ENCODE data around the gene IFNA16. TPM values are rescaled to one million over a fixed set of nuclear protein-coding genes. Genes with fewer than 3 reads are reported as not detected.
"Not testable (repeated sequence)": the region's sequence is repeated elsewhere in the genome, so short reads cannot be mapped to it uniquely, and the experiment has no call there.

IFNA16 gene
- total RNA-seq, 5 donors from 2014 or later (not counting 1 experiment from before 2014, with no cell fraction given): not detected

DNA sequence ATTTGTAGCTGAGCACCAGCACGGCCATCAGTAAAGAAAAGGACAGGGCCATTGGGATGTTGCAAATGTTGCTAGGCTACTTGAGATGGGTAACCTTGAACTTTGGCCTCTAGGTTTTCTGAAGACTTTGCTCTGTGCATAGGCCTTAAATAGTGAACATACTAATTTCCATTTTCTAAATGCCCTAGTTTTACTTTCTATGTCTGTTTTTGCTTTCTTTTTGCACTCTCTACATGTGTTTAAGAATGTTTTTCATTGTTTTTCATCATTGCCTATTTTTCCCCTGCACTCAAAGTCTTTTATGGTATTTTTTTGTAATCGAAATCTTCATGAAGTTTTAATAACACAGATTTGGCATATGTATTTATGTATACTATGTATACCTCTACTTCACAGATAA lies 11.0 kb upstream of the IFNA16 start, which contains the start of gene IFNA17:
Gene IFNA17 (minus strand): TSS at position 101 of the 400 bp plus-strand sequence. CDS start 49 bp downstream, at position 52.
- no peak within 1 kb of the TSS for H3K27ac ChIP-seq (ENCODE audit: low read length)
- H3K4me3 Mint-ChIP-seq: no peak within 1 kb of the TSS
- H3K9me3 Mint-ChIP-seq: no peaks in the 10 kb centered on the region
- no peaks in the 10 kb centered on the region for H3K27me3 ChIP-seq (replicated peaks in 1 of 2; ENCODE audit: control insufficient read depth in 2 of 2, extremely low read depth in 1 of 2, insufficient read depth in 2 of 2, low read length in 1 of 2)
- POLR2A ChIA-PET: no interaction called here
- DNase-seq (no peak), ATAC-seq (replicated peaks in 1 of 4) (no peak)
- no peaks in the 10 kb centered on the region for H3K4me1 ChIP-seq (ENCODE audit: control insufficient read depth in 1 of 2, extremely low read depth in 1 of 2, insufficient read depth in 2 of 2, low read length in 2 of 2)
- peaks cover 0 to 8% of the 10 kb centered on the region in 2 donors for H3K27me3 Mint-ChIP-seq
- WGBS (ENCODE audit: insufficient coverage): no CpG with 5 or more reads among the region's 2 CpGs
- CTCF ChIA-PET: interaction anchor here in 1 of 2 donors (0.7 kb wide), 1 partner anchor 98 kb away, joined by 4 read pairs; no protein-coding TSS in a partner anchor
- no peaks in the 10 kb centered on the region for H3K4me1 Mint-ChIP-seq
- H3K4me3 ChIP-seq (ENCODE audit: control insufficient read depth in 1 of 2, extremely low read depth in 1 of 2, low read length in 1 of 2): no peak within 1 kb of the TSS
- no peaks in the 10 kb centered on the region for H3K36me3 ChIP-seq (ENCODE audit: control insufficient read depth in 2 of 2, extremely low read depth in 1 of 2, insufficient read depth in 1 of 2, low read length in 1 of 2)
- no peaks in the 10 kb centered on the region for H3K36me3 Mint-ChIP-seq
- no peaks in the 10 kb centered on the region for H3K9me3 ChIP-seq
- no peak within 1 kb of the TSS for H3K27ac Mint-ChIP-seq

DNA sequence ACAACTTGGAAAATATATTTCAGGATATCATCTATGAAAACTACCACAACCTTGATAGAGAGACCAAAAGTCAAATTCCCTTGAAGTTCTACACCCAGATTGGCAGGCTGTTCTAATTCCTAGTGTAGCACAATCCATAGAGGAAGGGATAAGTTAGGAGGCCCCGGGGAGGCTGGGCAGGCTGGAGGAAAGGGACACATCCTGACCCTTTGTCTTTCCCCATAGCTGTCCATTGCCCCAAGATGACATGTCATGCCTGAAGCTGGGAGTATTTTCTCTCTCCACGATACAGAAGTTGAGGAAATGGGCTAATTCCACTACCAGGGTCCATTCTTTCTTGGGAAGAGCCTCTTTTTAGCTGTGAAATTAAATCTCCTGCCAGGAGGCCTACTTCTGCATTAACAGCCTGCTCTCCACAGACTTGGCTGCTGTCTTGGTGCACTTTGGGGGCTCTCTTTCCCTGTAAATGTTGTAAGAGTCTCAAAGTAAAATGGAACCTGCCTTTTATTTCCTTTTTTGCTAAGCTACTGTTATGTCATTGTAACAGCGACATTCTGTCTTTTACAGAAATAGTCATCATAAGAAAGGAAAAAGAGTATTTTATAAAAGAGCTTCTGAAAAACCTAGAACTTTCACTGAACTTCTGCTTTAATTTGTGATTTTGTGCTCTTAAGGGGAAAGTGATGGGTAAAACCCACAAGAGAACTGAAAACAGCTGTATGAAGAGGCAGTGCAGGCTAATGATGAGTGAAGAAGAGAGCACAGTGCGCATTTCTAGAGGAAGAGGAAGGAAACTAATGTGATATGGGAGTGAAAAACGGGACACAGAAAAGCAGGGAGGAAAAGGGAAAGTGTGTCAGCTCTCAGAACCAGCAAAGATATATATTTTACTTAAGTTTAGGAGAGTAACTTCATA lies 3.4 kb downstream of the IFNA16 start:
- POLR2A ChIA-PET; H3K27me3 ChIP-seq (replicated peaks in 1 of 2; ENCODE audit: control insufficient read depth in 2 of 2, extremely low read depth in 1 of 2, insufficient read depth in 2 of 2, low read length in 1 of 2); H3K9me3 ChIP-seq; H3K27ac Mint-ChIP-seq; H3K36me3 Mint-ChIP-seq; H3K27ac ChIP-seq (ENCODE audit: low read length); H3K36me3 ChIP-seq (ENCODE audit: control insufficient read depth in 2 of 2, extremely low read depth in 1 of 2, insufficient read depth in 1 of 2, low read length in 1 of 2); H3K9me3 Mint-ChIP-seq; H3K4me1 Mint-ChIP-seq; H3K4me1 ChIP-seq (ENCODE audit: control insufficient read depth in 1 of 2, extremely low read depth in 1 of 2, insufficient read depth in 2 of 2, low read length in 2 of 2); H3K4me3 ChIP-seq (ENCODE audit: control insufficient read depth in 1 of 2, extremely low read depth in 1 of 2, low read length in 1 of 2): not testable (repeated sequence)
- peak overlapping the region in 2 of 3 donors; percentile 6 to 23 for H3K4me3 Mint-ChIP-seq
- ATAC-seq (replicated peaks in 1 of 4): peak in 3 of 4 experiments; percentile 35 to 53 (median 41)
- DNase-seq: peak in 1 of 35 experiments; percentile 25
- WGBS (ENCODE audit: insufficient coverage): no CpG with 5 or more reads among the region's 5 CpGs
- CTCF ChIA-PET: interaction anchor here (0.6 to 0.7 kb wide), 2 partner anchors 32 to 229 kb away, joined by 3 to 4 read pairs; no protein-coding TSS in a partner anchor
- peaks cover 7 to 15% of the 10 kb centered on the region in 2 donors for H3K27me3 Mint-ChIP-seq

DNA sequence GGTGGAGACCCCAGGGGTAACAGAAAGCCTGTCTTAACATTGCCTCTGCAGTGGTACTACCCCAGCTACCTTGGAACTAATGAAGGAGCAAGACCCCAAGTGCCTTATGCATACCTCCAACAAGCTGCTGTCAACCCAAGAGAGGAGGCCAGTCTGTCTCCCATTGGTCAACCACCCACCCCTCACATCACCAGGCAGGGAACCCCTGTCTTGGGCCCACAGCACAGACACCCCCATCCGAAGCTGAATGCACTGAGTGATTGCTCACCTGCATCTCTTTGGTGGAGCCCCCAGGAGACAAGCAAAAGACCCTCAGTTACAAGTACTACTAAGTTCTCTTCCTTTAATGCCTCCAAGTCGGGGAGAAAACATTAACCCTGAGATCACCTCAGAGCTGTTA lies 5.0 kb downstream of the IFNA16 start:
- H3K27me3 ChIP-seq (replicated peaks in 1 of 2; ENCODE audit: control insufficient read depth in 2 of 2, extremely low read depth in 1 of 2, insufficient read depth in 2 of 2, low read length in 1 of 2); H3K9me3 ChIP-seq; ATAC-seq (replicated peaks in 1 of 4); H3K36me3 Mint-ChIP-seq; H3K36me3 ChIP-seq (ENCODE audit: control insufficient read depth in 2 of 2, extremely low read depth in 1 of 2, insufficient read depth in 1 of 2, low read length in 1 of 2); DNase-seq; H3K4me1 Mint-ChIP-seq; H3K4me1 ChIP-seq (ENCODE audit: control insufficient read depth in 1 of 2, extremely low read depth in 1 of 2, insufficient read depth in 2 of 2, low read length in 2 of 2); H3K27ac Mint-ChIP-seq; H3K4me3 Mint-ChIP-seq; H3K27ac ChIP-seq (ENCODE audit: low read length); H3K4me3 ChIP-seq (ENCODE audit: control insufficient read depth in 1 of 2, extremely low read depth in 1 of 2, low read length in 1 of 2); H3K9me3 Mint-ChIP-seq; CTCF ChIA-PET: not testable (repeated sequence)
- 67% methylated on average over 1 of the region's 2 CpGs for WGBS (ENCODE audit: insufficient coverage)
- H3K27me3 Mint-ChIP-seq: peaks cover 7 to 15% of the 10 kb centered on the region in 2 donors
- POLR2A ChIA-PET: interaction anchor here (0.6 kb wide), 2 partner anchors 20 to 107 kb away, joined by 3 to 9 read pairs; no protein-coding TSS in a partner anchor

DNA sequence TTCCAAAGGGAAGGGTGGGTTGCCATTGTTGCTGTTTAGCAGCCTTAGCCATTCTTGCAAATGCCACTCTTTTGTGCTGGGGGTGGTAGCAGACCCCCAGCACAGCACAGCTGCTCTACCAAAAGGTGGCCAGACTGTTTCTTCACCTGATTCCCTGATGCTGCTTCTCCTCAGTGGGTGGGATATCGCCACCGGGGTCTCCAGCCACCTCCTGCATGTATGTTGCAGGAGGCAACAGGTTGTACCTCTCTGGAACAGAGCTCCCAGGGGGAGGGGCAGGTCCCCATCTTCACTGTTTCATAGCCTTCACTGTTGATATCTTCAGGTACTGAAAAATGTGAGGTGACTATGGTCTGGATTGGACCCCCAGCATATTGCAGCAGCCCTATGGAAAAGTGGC lies 6.3 kb downstream of the IFNA16 start:
- H3K27ac Mint-ChIP-seq; POLR2A ChIA-PET; H3K4me3 Mint-ChIP-seq; DNase-seq; CTCF ChIA-PET; H3K36me3 ChIP-seq (ENCODE audit: control insufficient read depth in 2 of 2, extremely low read depth in 1 of 2, insufficient read depth in 1 of 2, low read length in 1 of 2); H3K4me1 ChIP-seq (ENCODE audit: control insufficient read depth in 1 of 2, extremely low read depth in 1 of 2, insufficient read depth in 2 of 2, low read length in 2 of 2); H3K4me3 ChIP-seq (ENCODE audit: control insufficient read depth in 1 of 2, extremely low read depth in 1 of 2, low read length in 1 of 2); H3K9me3 ChIP-seq; H3K27me3 ChIP-seq (replicated peaks in 1 of 2; ENCODE audit: control insufficient read depth in 2 of 2, extremely low read depth in 1 of 2, insufficient read depth in 2 of 2, low read length in 1 of 2); H3K36me3 Mint-ChIP-seq; ATAC-seq (replicated peaks in 1 of 4); H3K9me3 Mint-ChIP-seq; H3K27ac ChIP-seq (ENCODE audit: low read length); H3K4me1 Mint-ChIP-seq: not testable (repeated sequence)
- WGBS (ENCODE audit: insufficient coverage): no CpG with 5 or more reads among the region's 2 CpGs
- H3K27me3 Mint-ChIP-seq: peaks cover 8 to 16% of the 10 kb centered on the region in 2 donors

DNA sequence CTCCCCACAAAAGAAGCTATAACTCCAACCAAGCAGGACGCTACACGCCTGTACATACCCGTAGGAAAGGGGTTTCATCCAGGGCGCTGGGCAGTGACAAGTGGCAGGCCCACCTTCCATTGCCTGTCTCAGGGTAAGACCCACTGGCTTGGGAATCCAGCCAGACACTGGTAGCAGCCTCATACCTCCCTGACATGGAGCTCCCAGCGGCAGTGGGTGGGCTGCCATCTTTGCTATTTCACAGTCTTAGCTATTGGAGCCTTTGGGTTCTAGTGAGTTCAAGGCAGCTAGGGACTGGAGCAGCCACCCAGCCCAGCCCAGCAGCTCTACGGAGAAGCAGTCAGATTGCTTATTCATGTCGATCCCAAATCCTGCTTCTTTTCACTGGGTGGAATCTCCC lies 6.8 kb downstream of the IFNA16 start:
- DNase-seq (no peak), ATAC-seq (replicated peaks in 1 of 4) (no peak)
- ChIA-PET CTCF (interaction anchor here in 1 of 2 donors (0.5 kb wide), 1 partner anchor 44 kb away, joined by 3 read pairs; no protein-coding TSS in a partner anchor), POLR2A (no interaction called here)
- Mint-ChIP-seq H3K27me3 (peaks cover 8 to 16% of the 10 kb centered on the region in 2 donors), H3K4me3 (no peak overlapping the region), H3K36me3 (peaks cover 4% of the 10 kb centered on the region), H3K9me3 (no peaks in the 10 kb centered on the region), H3K4me1 (peaks cover 4% of the 10 kb centered on the region in 3 donors), H3K27ac (no peak overlapping the region)
- 97% methylated on average over 7 of the region's 7 CpGs for WGBS (ENCODE audit: insufficient coverage)
- Histone ChIP-seq H3K27ac (ENCODE audit: low read length) (no peak overlapping the region), H3K36me3 (ENCODE audit: control insufficient read depth in 2 of 2, extremely low read depth in 1 of 2, insufficient read depth in 1 of 2, low read length in 1 of 2) (no peaks in the 10 kb centered on the region), H3K9me3 (no peaks in the 10 kb centered on the region), H3K4me1 (ENCODE audit: control insufficient read depth in 1 of 2, extremely low read depth in 1 of 2, insufficient read depth in 2 of 2, low read length in 2 of 2) (no peaks in the 10 kb centered on the region), H3K27me3 (replicated peaks in 1 of 2; ENCODE audit: control insufficient read depth in 2 of 2, extremely low read depth in 1 of 2, insufficient read depth in 2 of 2, low read length in 1 of 2) (peaks cover 0 to 4% of the 10 kb centered on the region in 2 experiments), H3K4me3 (ENCODE audit: control insufficient read depth in 1 of 2, extremely low read depth in 1 of 2, low read length in 1 of 2) (no peak overlapping the region)

DNA sequence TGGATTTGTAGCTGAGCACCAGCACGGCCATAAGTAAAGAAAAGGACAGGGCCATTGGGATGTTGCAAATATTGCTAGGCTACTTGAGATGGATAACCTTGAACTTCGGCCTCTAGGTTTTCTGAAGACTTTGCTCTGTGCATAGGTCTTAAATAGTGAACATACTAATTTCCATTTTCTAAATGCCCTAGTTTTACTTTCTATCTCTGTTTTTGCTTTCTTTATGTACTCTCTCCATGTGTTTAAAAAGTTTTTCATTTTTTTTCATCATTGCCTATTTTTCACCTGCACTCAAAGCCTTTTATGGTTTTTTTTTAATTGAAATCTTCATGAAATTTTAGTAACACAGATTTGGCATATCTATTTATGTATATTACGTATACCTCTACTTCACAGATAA lies 10.1 kb downstream of the IFNA16 start, which contains the start of gene IFNA10:
Gene IFNA10 (minus strand): TSS at position 101 of the 400 bp plus-strand sequence. CDS start 46 bp downstream, at position 55.
- POLR2A ChIA-PET: not testable (repeated sequence)

More for the DNA sequence above, 10.1 kb downstream of the IFNA16 start, which contains the start of gene IFNA10:
- H3K4me3 Mint-ChIP-seq; H3K9me3 ChIP-seq; H3K4me1 ChIP-seq (ENCODE audit: control insufficient read depth in 1 of 2, extremely low read depth in 1 of 2, insufficient read depth in 2 of 2, low read length in 2 of 2); CTCF ChIA-PET; H3K27me3 ChIP-seq (replicated peaks in 1 of 2; ENCODE audit: control insufficient read depth in 2 of 2, extremely low read depth in 1 of 2, insufficient read depth in 2 of 2, low read length in 1 of 2); H3K36me3 ChIP-seq (ENCODE audit: control insufficient read depth in 2 of 2, extremely low read depth in 1 of 2, insufficient read depth in 1 of 2, low read length in 1 of 2); H3K27ac ChIP-seq (ENCODE audit: low read length); H3K27ac Mint-ChIP-seq; DNase-seq; ATAC-seq (replicated peaks in 1 of 4); H3K4me1 Mint-ChIP-seq; H3K9me3 Mint-ChIP-seq; H3K4me3 ChIP-seq (ENCODE audit: control insufficient read depth in 1 of 2, extremely low read depth in 1 of 2, low read length in 1 of 2); H3K36me3 Mint-ChIP-seq: not testable (repeated sequence)
- no CpG with 5 or more reads among the region's 3 CpGs for WGBS (ENCODE audit: insufficient coverage)
- peaks cover 10 to 21% of the 10 kb centered on the region in 2 donors for H3K27me3 Mint-ChIP-seq

Data from T-cell (primary cell).